Left ventricle myocardium inferior (tissue), 1 donor: ENCODE measurements around the gene GNB5. TPM values are rescaled to one million over a fixed set of nuclear protein-coding genes. Genes with fewer than 3 reads are reported as not detected.

Source experiments
- DNase-seq: peaks from one replicate; pipeline ENCODE4 v3.0.0-alpha.2; 2020
- H3K27ac ChIP-seq: fragments of 200-600 bp; replicated peaks from 2 replicates; pipeline ENCODE4 v1.8.0; 2021
- H3K27me3 ChIP-seq: fragments of 200-600 bp; 2 replicates; pipeline ENCODE4 v1.8.0; 2021; ENCODE audit warnings: low read depth
- H3K36me3 ChIP-seq: fragments of 200-600 bp; 2 replicates; pipeline ENCODE4 v1.8.0; 2021
- H3K4me1 ChIP-seq: fragments of 200-600 bp; 2 replicates; pipeline ENCODE4 v1.8.0; 2021
- H3K4me3 ChIP-seq: fragments of 200-600 bp; 2 replicates; pipeline ENCODE4 v1.8.0; 2021; ENCODE audit warnings: mild to moderate bottlenecking, moderate library complexity
- H3K9me3 ChIP-seq: fragments of 200-600 bp; replicated peaks from 2 replicates; pipeline ENCODE4 v1.8.0; 2021
- intact Hi-C: fragments of 100-400 bp; cut with micrococcal nuclease; formaldehyde crosslinking; loops from one replicate; pipeline ENCODE4 v1.11.0; 2022
- total RNA-seq: library from RNA; stranded (reverse); fragmentation: NEBNext Ultra II Directional; extraction: Animal tissue kit (Norgen Biotek cat#: 25700); gene quantifications from one replicate; pipeline ENCODE4 v1.2.1, GENCODE V29; 2021
- TF ChIP-seq, protein P1 (sequence below): fragments of 200-600 bp; IDR thresholded peaks from 2 replicates; pipeline ENCODE4 v1.8.0; 2021; ENCODE audit warnings: antibody characterized with exemption, mild to moderate bottlenecking, borderline replicate concordance
- donor health status: DM: no; HTN: yes; CAD: no; lungs with severe emphysema.

Gene GNB5
- total RNA-seq, 1 donor from 2014 or later: 10.5 TPM

GRCh38 chr15:52224211-52224610 lies 33.0 kb upstream of the GNB5 start:
- Histone ChIP-seq H3K36me3 (peaks cover 8% of the 10 kb centered on the region), H3K4me1 (no peaks in the 10 kb centered on the region), H3K27me3 (no peaks in the 10 kb centered on the region), H3K9me3 (no peaks in the 10 kb centered on the region), H3K27ac (no peak overlapping the region), H3K4me3 (no peak overlapping the region)
- intact Hi-C loops: no loop called here
- TF ChIP-seq, protein P1, sequence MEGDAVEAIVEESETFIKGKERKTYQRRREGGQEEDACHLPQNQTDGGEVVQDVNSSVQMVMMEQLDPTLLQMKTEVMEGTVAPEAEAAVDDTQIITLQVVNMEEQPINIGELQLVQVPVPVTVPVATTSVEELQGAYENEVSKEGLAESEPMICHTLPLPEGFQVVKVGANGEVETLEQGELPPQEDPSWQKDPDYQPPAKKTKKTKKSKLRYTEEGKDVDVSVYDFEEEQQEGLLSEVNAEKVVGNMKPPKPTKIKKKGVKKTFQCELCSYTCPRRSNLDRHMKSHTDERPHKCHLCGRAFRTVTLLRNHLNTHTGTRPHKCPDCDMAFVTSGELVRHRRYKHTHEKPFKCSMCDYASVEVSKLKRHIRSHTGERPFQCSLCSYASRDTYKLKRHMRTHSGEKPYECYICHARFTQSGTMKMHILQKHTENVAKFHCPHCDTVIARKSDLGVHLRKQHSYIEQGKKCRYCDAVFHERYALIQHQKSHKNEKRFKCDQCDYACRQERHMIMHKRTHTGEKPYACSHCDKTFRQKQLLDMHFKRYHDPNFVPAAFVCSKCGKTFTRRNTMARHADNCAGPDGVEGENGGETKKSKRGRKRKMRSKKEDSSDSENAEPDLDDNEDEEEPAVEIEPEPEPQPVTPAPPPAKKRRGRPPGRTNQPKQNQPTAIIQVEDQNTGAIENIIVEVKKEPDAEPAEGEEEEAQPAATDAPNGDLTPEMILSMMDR: no peak
- DNase-seq: no peak

DNA sequence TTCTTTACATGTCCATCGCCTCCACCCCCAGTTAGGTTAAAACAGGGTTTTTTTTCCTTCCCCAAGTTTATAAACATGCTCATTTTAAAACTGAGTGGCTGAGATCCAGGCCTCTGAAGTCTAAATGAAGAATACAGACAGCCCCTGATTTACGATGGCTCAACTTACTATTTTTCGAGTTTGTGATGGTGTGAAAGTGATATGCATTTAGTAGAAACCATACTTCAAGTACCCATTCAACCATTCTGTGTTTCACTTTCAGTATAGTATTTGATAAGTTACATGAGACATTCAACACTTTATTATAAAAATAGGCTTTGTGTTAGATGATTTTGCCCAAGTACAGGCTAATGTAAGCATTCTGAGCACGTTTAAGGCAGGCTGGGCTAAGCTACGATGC lies 30.5 kb upstream of the GNB5 start:
- H3K27ac ChIP-seq: no peak overlapping the region
- H3K27me3 ChIP-seq: no peaks in the 10 kb centered on the region
- intact Hi-C loops: no loop called here

DNA sequence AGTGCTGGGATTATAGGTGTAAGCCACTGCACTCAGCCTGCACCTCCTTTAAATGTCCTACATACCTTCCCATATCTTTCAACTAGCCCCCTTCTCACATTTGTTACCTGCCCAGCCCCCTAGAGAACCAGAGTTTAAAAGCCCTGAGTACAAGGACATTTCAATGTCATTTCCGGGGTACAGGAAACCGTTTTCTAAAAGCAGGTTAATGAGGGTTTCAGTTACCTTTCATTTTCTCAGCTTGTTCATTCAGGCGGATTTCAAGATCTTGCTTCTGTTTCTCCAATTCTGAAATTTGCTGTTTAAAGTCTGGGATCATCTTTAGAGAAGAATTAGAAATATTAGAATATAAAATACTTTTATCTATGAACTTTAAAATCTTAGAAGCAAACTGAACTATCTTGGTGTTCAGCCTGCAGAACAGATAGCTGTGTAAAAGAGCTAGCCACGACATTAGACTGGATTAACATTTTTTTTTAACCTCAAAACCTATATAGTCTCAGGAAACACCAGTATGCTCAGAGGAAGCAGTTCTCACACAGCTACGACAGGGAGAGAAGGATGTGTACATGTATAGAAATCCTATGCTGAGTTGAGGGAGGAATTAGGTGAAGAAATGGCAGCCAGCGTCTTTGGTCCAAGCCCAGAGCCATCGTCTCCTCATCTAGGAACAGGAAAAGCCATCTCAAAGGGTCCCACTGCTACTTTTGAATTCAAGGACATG lies 29.9 kb upstream of the GNB5 start:
- intact Hi-C loops: no loop called here
- H3K9me3 ChIP-seq: no peaks in the 10 kb centered on the region
- no peaks in the 10 kb centered on the region for H3K4me1 ChIP-seq
- TF ChIP-seq, protein P1: no peak
- no peaks in the 10 kb centered on the region for H3K27me3 ChIP-seq
- H3K36me3 ChIP-seq: peaks cover 8% of the 10 kb centered on the region
- no peak overlapping the region for H3K27ac ChIP-seq
- no peak overlapping the region for H3K4me3 ChIP-seq
- no peak for DNase-seq

More for the DNA sequence above, 30.5 kb upstream of the GNB5 start:
- H3K4me3 ChIP-seq: no peak overlapping the region
- TF ChIP-seq, protein P1: no peak
- H3K9me3 ChIP-seq: no peaks in the 10 kb centered on the region
- no peaks in the 10 kb centered on the region for H3K4me1 ChIP-seq
- no peak for DNase-seq
- peaks cover 8% of the 10 kb centered on the region for H3K36me3 ChIP-seq

DNA sequence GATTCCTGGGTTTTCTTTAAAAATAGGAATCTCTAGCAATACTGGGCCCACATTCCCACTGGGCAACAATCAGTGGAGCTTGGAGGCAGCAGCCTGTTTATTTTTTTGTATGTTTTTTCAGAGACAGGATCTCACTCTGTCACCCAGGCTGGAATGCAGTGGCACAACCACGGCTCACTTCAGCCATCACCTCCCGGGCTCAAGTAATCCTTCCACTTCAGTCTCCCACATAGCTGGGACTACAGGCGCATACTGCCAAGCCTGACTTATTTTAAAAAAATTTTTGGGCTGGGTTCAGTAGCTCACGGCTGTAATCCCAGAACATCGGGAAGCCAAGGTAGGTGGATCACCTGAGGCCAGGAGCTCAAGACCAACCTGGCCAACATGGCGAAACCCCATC lies 29.1 kb upstream of the GNB5 start:
- Histone ChIP-seq H3K4me3 (no peak overlapping the region), H3K36me3 (peaks cover 8% of the 10 kb centered on the region), H3K9me3 (no peaks in the 10 kb centered on the region), H3K27me3 (no peaks in the 10 kb centered on the region), H3K4me1 (no peaks in the 10 kb centered on the region), H3K27ac (no peak overlapping the region)
- intact Hi-C loops: no loop called here
- TF ChIP-seq, protein P1: no peak
- no peak for DNase-seq

DNA sequence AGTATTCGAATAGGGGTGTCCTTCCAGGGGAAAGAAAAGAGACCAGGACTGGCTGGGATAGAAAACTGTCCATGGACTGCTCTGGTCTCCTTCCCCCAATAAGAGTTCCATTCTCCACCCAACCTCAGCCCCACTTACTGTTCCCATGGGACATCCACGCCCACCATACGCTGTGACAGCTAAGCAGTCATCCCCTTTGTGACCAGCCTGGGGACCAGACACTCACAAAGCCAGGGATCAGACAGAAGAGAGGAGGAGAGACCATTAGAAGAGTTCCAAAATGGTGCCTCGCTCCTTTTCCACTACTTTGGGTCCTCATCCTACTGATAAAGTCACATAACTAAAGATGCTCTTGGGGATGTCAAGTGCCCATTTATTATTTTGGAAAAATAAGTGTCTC lies 27.6 kb upstream of the GNB5 start:
- no peaks in the 10 kb centered on the region for H3K27me3 ChIP-seq
- H3K27ac ChIP-seq: no peak overlapping the region
- no peak for DNase-seq
- TF ChIP-seq, protein P1: no peak
- H3K4me1 ChIP-seq: no peaks in the 10 kb centered on the region
- no peak overlapping the region for H3K4me3 ChIP-seq
- intact Hi-C loops: no loop called here
- H3K36me3 ChIP-seq: no peaks in the 10 kb centered on the region
- H3K9me3 ChIP-seq: no peaks in the 10 kb centered on the region
